Measurements from ENCODE around the gene CALML6.

The CALML6 gene

DNA sequence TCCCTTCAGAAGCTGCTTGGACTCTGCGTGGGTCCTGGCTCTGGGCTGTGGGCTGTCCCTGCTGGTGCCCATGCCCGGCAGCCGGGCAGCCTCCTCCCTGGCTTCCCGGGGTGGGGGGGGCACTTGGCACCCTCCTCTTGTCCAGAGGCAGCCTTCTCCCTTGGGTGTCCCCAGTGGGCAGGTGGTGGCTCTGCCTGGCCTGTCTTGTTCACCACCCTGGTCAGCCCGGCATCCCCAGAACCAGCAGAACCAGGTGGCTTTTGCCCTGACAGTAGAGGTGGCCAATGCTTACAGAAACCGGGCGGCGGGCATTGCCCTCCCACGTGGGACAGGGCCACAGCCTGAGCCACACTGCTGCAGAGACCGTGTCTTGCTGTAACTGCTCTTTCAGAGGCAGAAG, 50.5 kb downstream of the CALML6 start:
- no peak overlapping the region for H2BK12ac ChIP-seq (ENCODE audit: low read length)
- H3K23ac ChIP-seq (ENCODE audit: low read length) = no peak overlapping the region
- H3K4ac ChIP-seq (ENCODE audit: low read depth, low read length) = no peak overlapping the region
- H3K36me3 ChIP-seq (ENCODE audit: control insufficient read depth in 1 of 2, insufficient read depth in 2 of 2, low read length in 2 of 2) = no peaks in the 10 kb centered on the region
- no peak overlapping the region for H2AFZ ChIP-seq (ENCODE audit: insufficient read depth, low read length, poor library complexity)
- peaks cover 1% of the 10 kb centered on the region for H3K9me3 ChIP-seq (ENCODE audit: insufficient read depth, low read depth, low read length)
- no peaks in the 10 kb centered on the region for H3K27me3 ChIP-seq (ENCODE audit: insufficient read depth, low read length)
- no peak overlapping the region for H3K4me3 ChIP-seq (ENCODE audit: low read depth, low read length)
- no peak overlapping the region for H3K9ac ChIP-seq (ENCODE audit: low read length)
- no peak overlapping the region for H4K12ac ChIP-seq (ENCODE audit: low read depth, low read length)
- no peak overlapping the region for H3K18ac ChIP-seq (ENCODE audit: low read length)
- no peak overlapping the region for H3K4me2 ChIP-seq (ENCODE audit: low read length)
- no peaks in the 10 kb centered on the region for H3K4me1 ChIP-seq (ENCODE audit: control insufficient read depth in 1 of 2, insufficient read depth in 2 of 2, low read length in 2 of 2)
- H3K79me2 ChIP-seq (ENCODE audit: control insufficient read depth, insufficient read depth, low read length, poor library complexity) = no peaks in the 10 kb centered on the region
- no peak overlapping the region for H2AK5ac ChIP-seq (ENCODE audit: low read length)
- H3K79me1 ChIP-seq (ENCODE audit: low read length) = no peaks in the 10 kb centered on the region
- H3K27ac ChIP-seq (ENCODE audit: low read depth, low read length) = no peak overlapping the region
- WGBS (ENCODE audit: extremely low coverage, insufficient coverage, insufficient read length) = no CpG with 5 or more reads among the region's 10 CpGs
- H4K91ac ChIP-seq (ENCODE audit: low read depth, low read length) = no peak overlapping the region
- no peak overlapping the region for H3K14ac ChIP-seq (ENCODE audit: low read length)
- no peak for DNase-seq
- no peak overlapping the region for H2BK120ac ChIP-seq (ENCODE audit: insufficient read depth, low read length, poor library complexity)
- H2BK5ac ChIP-seq (ENCODE audit: low read depth, low read length, poor library complexity) = no peak overlapping the region
- no peak overlapping the region for H4K8ac ChIP-seq (ENCODE audit: low read depth, low read length)

DNA sequence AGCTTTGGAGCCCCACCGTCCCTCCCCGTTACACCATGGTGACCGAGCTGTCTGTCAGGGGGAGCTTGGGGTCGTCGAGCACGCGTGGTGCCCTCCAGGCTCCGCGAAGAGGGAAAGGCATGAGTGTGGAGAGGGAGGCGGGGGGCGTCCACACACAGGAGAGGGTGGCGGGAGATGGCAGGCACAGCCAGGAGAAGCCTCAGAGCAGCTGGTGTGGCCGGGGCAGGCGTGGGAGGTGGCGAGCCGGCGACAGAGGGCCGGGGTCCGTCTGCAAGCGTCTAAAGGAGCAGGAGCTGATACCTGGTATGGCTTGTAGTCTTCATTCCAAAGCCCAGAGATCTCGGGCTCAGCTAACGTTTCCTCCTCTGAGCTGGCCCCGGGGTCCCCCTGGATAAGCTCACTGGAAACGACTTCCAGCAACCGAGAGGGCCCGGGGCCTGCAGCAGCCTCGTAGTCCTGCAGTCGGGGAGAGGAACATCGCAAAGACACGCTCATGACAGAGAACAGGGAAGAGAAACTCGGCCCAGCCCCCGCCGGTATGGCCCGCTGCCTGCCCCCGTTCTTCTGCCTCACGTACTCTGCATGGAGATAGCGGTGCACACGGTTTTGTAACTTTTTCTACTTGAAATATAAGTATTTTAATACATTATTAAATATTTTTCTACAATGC, 51.1 kb downstream of the CALML6 start:
- no peak overlapping the region for H2BK12ac ChIP-seq (ENCODE audit: low read length)
- no peak overlapping the region for H2AK5ac ChIP-seq (ENCODE audit: low read length)
- H2BK120ac ChIP-seq (ENCODE audit: insufficient read depth, low read length, poor library complexity) = no peak overlapping the region
- no CpG with 5 or more reads among the region's 38 CpGs for WGBS (ENCODE audit: extremely low coverage, insufficient coverage, insufficient read length)
- no peak overlapping the region for H4K91ac ChIP-seq (ENCODE audit: low read depth, low read length)
- no peak overlapping the region for H3K4me2 ChIP-seq (ENCODE audit: low read length)
- no peak overlapping the region for H4K12ac ChIP-seq (ENCODE audit: low read depth, low read length)
- H3K18ac ChIP-seq (ENCODE audit: low read length) = no peak overlapping the region
- H3K79me2 ChIP-seq (ENCODE audit: control insufficient read depth, insufficient read depth, low read length, poor library complexity) = no peaks in the 10 kb centered on the region
- no peak overlapping the region for H3K23ac ChIP-seq (ENCODE audit: low read length)
- no peak overlapping the region for H3K4me3 ChIP-seq (ENCODE audit: low read depth, low read length)
- H3K27me3 ChIP-seq (ENCODE audit: insufficient read depth, low read length) = no peaks in the 10 kb centered on the region
- H3K4me1 ChIP-seq (ENCODE audit: control insufficient read depth in 1 of 2, insufficient read depth in 2 of 2, low read length in 2 of 2) = no peaks in the 10 kb centered on the region
- H3K9me3 ChIP-seq (ENCODE audit: insufficient read depth, low read depth, low read length) = peaks cover 8% of the 10 kb centered on the region
- no peak overlapping the region for H2BK5ac ChIP-seq (ENCODE audit: low read depth, low read length, poor library complexity)
- no peak for DNase-seq
- no peak overlapping the region for H2AFZ ChIP-seq (ENCODE audit: insufficient read depth, low read length, poor library complexity)
- H3K9ac ChIP-seq (ENCODE audit: low read length) = no peak overlapping the region
- no peak overlapping the region for H4K8ac ChIP-seq (ENCODE audit: low read depth, low read length)
- H3K4ac ChIP-seq (ENCODE audit: low read depth, low read length) = no peak overlapping the region
- H3K14ac ChIP-seq (ENCODE audit: low read length) = no peak overlapping the region
- no peaks in the 10 kb centered on the region for H3K79me1 ChIP-seq (ENCODE audit: low read length)
- no peaks in the 10 kb centered on the region for H3K36me3 ChIP-seq (ENCODE audit: control insufficient read depth in 1 of 2, insufficient read depth in 2 of 2, low read length in 2 of 2)
- H3K27ac ChIP-seq (ENCODE audit: low read depth, low read length) = no peak overlapping the region

Measured in trophoblast cell (in vitro differentiated cells and primary cell).